Vagina (tissue), 2 donors: ENCODE results near the gene C4orf51. TPM values are rescaled to one million over a fixed set of nuclear protein-coding genes. Genes with fewer than 3 reads are reported as not detected.

Experiments
- DNase-seq, 2 donors: peaks; one replicate each; pipeline ENCODE4 v3.0.0-alpha.2; 2017; ENCODE audit errors: extremely low spot score in 2 of 2
- H3K27ac ChIP-seq: fragments of 200-600 bp; sonication (generic); one replicate; pipeline ENCODE4 v1.5.1; 2019
- H3K27me3 ChIP-seq: fragments of 200-600 bp; sonication (generic); one replicate; pipeline ENCODE4 v1.5.1; 2019
- H3K36me3 ChIP-seq, 2 donors: fragments of 200-600 bp; sonication (generic); one replicate each; pipeline ENCODE4 v1.5.1; 2017 to 2019
- H3K4me1 ChIP-seq: fragments of 200-600 bp; sonication (generic); one replicate; pipeline ENCODE4 v1.5.1; 2019
- H3K4me3 ChIP-seq, 2 donors: fragments of 200-600 bp; sonication (generic); 1 replicate in 1 of 2; 2 replicates in 1 of 2; pipeline ENCODE4 v1.5.1; 2016 to 2019
- H3K9me3 ChIP-seq: fragments of 200-600 bp; sonication (generic); one replicate; pipeline ENCODE4 v1.5.1; 2019
- POLR2A ChIP-seq, 2 donors: fragments of 450-650 bp; IDR thresholded peaks; one replicate each; pipeline ENCODE4 v1.6.1; 2017; ENCODE audit warnings: antibody characterized with exemption in 2 of 2, mild to moderate bottlenecking in 2 of 2, moderate library complexity in 2 of 2
- POLR2AphosphoS5 ChIP-seq, 2 donors: sonication (generic); formaldehyde crosslinking; IDR thresholded peaks; one replicate each; pipeline ENCODE4 v1.9.0; 2017; ENCODE audit warnings: antibody characterized with exemption in 2 of 2, mild to moderate bottlenecking in 2 of 2, low read depth in 1 of 2; ENCODE audit not compliant: insufficient read depth in 1 of 2
- intact Hi-C: fragments of 100-400 bp; cut with DNase I; formaldehyde crosslinking; loops from one replicate; pipeline ENCODE4 v1.15.1; 2023
- total RNA-seq: library from RNA; depleted of rRNA; stranded (reverse); fragments of >200 nt; gene quantifications from one replicate; pipeline ENCODE4 v1.2.3, GENCODE V29; 2016
- TF ChIP-seq, protein P1 (sequence below), 3 experiments: fragments of 450-650 bp in 2 of 3; fragments of 200-600 bp in 1 of 3; sonication (generic) in 1 of 3; IDR thresholded peaks; one replicate each; pipeline ENCODE4 v1.5.1; 2017 to 2019; ENCODE audit warnings: antibody characterized with exemption in 3 of 3, mild to moderate bottlenecking in 2 of 3, moderate library complexity in 2 of 3

C4orf51 gene
- total RNA-seq, 1 donor from 2014 or later, result not detected

DNA sequence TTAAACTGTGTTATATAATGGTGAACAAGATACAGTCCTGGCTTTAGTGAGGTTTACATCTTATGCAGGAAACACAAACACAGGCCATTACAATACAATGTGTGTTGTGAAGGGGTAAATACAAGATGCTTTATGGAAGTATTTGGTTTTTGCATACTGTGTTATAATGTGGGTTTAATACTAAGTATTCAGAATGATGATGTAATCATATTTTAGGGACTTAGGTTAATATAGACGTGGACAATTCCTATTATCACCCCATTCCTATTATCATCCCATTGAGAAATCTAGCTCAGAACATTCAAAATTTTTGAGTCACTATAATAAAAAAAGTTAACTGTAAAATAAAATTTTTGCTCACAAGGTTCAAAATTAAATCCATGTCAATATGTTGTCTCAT lies 36.7 kb upstream of the C4orf51 start:
- no peak overlapping the region for H3K4me3 ChIP-seq
- H3K4me1 ChIP-seq, result no peaks in the 10 kb centered on the region
- intact Hi-C loops, result no loop called here
- no peak for DNase-seq
- H3K27ac ChIP-seq, result no peak overlapping the region
- H3K9me3 ChIP-seq, result no peaks in the 10 kb centered on the region
- no peaks in the 10 kb centered on the region for H3K36me3 ChIP-seq
- TF ChIP-seq, protein P1, sequence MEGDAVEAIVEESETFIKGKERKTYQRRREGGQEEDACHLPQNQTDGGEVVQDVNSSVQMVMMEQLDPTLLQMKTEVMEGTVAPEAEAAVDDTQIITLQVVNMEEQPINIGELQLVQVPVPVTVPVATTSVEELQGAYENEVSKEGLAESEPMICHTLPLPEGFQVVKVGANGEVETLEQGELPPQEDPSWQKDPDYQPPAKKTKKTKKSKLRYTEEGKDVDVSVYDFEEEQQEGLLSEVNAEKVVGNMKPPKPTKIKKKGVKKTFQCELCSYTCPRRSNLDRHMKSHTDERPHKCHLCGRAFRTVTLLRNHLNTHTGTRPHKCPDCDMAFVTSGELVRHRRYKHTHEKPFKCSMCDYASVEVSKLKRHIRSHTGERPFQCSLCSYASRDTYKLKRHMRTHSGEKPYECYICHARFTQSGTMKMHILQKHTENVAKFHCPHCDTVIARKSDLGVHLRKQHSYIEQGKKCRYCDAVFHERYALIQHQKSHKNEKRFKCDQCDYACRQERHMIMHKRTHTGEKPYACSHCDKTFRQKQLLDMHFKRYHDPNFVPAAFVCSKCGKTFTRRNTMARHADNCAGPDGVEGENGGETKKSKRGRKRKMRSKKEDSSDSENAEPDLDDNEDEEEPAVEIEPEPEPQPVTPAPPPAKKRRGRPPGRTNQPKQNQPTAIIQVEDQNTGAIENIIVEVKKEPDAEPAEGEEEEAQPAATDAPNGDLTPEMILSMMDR (IDR thresholded peaks at IDR 0.05), result no peak
- no peaks in the 10 kb centered on the region for H3K27me3 ChIP-seq

DNA sequence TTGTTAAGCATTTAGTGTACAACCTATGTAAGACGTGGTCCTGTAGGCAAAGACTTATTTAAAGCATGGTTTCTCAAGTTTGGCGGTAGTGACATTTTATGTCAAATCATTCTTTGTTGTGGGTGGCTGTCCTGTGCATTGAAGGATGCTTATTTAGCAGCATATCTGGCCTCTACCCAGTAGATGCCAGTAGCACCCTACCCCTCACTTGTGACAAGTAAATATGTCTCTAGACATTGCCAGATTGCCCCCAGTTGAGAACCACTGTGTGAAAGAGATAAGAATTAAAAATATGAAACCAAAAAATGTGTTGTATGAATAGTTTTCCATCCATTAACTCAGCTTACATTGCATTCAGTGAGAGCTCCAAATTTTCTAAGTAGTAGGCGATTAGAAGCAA lies 35.2 kb upstream of the C4orf51 start:
- no peaks in the 10 kb centered on the region for H3K36me3 ChIP-seq
- no peaks in the 10 kb centered on the region for H3K4me1 ChIP-seq
- intact Hi-C loops, result no loop called here
- no peak for DNase-seq
- H3K27me3 ChIP-seq, result no peaks in the 10 kb centered on the region
- H3K4me3 ChIP-seq, result no peak overlapping the region
- no peak overlapping the region for H3K27ac ChIP-seq
- no peak for TF ChIP-seq POLR2A (IDR thresholded peaks at IDR 0.05)
- TF ChIP-seq POLR2AphosphoS5 (IDR thresholded peaks at IDR 0.05; ENCODE audit: insufficient read depth in 1 of 2, low read depth in 1 of 2), result no peak
- TF ChIP-seq, protein P1 (IDR thresholded peaks at IDR 0.05), result no peak
- no peaks in the 10 kb centered on the region for H3K9me3 ChIP-seq

DNA sequence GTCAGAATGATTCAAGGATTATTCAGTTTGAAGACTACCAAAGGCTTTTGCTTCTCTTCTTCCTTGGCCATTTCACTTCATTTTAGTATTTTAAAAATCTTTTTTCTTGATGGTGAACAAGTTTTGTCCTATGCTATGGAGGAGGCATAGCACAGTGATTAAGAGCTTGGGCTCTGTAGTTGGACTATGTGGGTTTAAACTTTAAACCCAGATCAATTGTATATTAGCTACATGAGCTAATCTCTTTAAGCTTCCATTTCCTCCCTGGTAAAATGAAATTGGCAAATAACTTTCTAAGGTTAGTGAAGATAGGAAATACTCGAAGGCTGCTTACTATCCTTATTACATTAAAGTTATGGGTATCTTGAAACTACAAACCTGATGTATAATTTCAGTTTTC lies 23.8 kb upstream of the C4orf51 start:
- H3K9me3 ChIP-seq, result no peaks in the 10 kb centered on the region
- no peaks in the 10 kb centered on the region for H3K27me3 ChIP-seq
- H3K4me3 ChIP-seq, result no peak overlapping the region
- H3K36me3 ChIP-seq, result peaks cover 0 to 34% of the 10 kb centered on the region in 2 donors
- no peak for DNase-seq
- TF ChIP-seq POLR2A (IDR thresholded peaks at IDR 0.05), result no peak
- TF ChIP-seq POLR2AphosphoS5 (IDR thresholded peaks at IDR 0.05; ENCODE audit: insufficient read depth in 1 of 2, low read depth in 1 of 2), result no peak
- TF ChIP-seq, protein P1 (IDR thresholded peaks at IDR 0.05), result no peak
- H3K4me1 ChIP-seq, result no peaks in the 10 kb centered on the region
- no peak overlapping the region for H3K27ac ChIP-seq
- intact Hi-C loops, result no loop called here

DNA sequence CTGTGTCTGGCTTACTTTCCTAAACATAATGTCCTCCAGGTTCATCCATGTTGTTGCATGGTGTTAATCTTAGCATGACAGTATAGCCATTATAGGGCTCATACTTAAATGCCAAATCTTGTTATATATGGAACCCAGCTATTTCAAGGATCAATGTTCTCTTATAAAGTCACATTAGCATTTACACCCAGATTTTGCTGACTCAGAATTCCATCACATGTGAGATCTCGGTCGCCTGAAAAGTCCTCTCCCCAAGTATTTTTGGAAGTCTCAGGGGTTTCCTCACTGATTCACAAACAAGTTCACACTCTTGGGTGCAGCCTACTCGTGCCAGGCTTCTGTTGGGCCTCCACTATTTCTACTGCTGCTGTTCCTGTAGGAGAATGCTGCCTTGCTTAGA lies 19.9 kb upstream of the C4orf51 start:
- TF ChIP-seq, protein P1 (IDR thresholded peaks at IDR 0.05), result no peak
- no peak for TF ChIP-seq POLR2A (IDR thresholded peaks at IDR 0.05)
- TF ChIP-seq POLR2AphosphoS5 (IDR thresholded peaks at IDR 0.05; ENCODE audit: insufficient read depth in 1 of 2, low read depth in 1 of 2), result no peak
- intact Hi-C loops, result no loop called here
- no peak overlapping the region for H3K27ac ChIP-seq
- no peaks in the 10 kb centered on the region for H3K9me3 ChIP-seq
- H3K4me1 ChIP-seq, result no peaks in the 10 kb centered on the region
- H3K27me3 ChIP-seq, result no peaks in the 10 kb centered on the region
- no peak overlapping the region for H3K4me3 ChIP-seq
- peaks cover 0 to 13% of the 10 kb centered on the region in 2 donors for H3K36me3 ChIP-seq
- DNase-seq, result no peak

DNA sequence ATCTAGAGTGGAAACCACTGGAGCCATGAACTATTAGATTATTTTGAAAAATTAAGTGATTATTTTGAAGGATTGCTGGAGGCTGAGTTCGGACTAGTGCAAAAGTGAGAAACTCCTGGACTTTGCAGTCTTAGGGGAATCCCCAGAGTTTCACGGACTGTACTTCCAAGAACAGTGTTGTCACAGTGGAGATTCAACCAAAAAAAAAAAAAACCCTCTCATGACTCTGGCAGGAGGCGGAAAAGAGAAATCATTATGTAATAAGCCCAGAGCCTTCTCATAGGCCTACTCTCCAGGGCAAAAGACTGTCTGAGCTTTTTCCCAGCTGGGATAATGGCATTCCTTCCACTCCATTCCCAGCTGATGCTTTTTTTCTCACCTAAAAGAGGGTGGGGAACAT lies 16.8 kb upstream of the C4orf51 start:
- Histone ChIP-seq H3K27ac (no peak overlapping the region), H3K4me1 (no peaks in the 10 kb centered on the region)
- intact Hi-C loops, result no loop called here

DNA sequence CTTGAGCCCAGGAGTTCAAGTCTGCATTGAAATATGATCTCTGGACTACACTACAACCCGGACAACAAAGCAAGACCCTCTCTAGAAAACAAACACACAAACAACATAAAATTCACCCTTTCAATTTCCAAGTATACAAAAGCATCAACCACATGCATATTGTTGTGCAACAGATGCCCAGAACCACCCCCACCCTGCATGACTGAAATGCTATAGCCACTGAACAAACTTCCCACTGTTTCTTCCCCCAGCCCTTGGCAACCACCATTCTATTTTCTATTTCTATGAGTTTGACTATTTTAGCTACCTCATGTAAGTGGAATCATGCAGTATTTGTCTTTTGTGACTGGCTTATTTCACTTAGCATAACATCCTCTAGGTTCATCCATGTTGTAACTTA lies 14.2 kb upstream of the C4orf51 start:
- TF ChIP-seq, protein P1 (IDR thresholded peaks at IDR 0.05), result no peak
- TF ChIP-seq POLR2A (IDR thresholded peaks at IDR 0.05), result no peak
- no peak for TF ChIP-seq POLR2AphosphoS5 (IDR thresholded peaks at IDR 0.05; ENCODE audit: insufficient read depth in 1 of 2, low read depth in 1 of 2)
- Histone ChIP-seq H3K9me3 (no peaks in the 10 kb centered on the region), H3K4me1 (no peaks in the 10 kb centered on the region), H3K27ac (no peak overlapping the region), H3K4me3 (no peak overlapping the region), H3K27me3 (no peaks in the 10 kb centered on the region), H3K36me3 (no peaks in the 10 kb centered on the region)
- no peak for DNase-seq
- intact Hi-C loops, result no loop called here

More for the DNA sequence above, 16.8 kb upstream of the C4orf51 start:
- no peaks in the 10 kb centered on the region for H3K9me3 ChIP-seq
- H3K4me3 ChIP-seq, result no peak overlapping the region
- no peak for DNase-seq
- TF ChIP-seq POLR2AphosphoS5 (IDR thresholded peaks at IDR 0.05; ENCODE audit: insufficient read depth in 1 of 2, low read depth in 1 of 2), result no peak
- TF ChIP-seq POLR2A (IDR thresholded peaks at IDR 0.05), result no peak
- H3K27me3 ChIP-seq, result no peaks in the 10 kb centered on the region
- H3K36me3 ChIP-seq, result no peaks in the 10 kb centered on the region
